GM13976 (cell line): ENCODE results near the gene ACKR4.

ENCODE experiments used
- DNase-seq: peaks from one replicate; pipeline ENCODE4 v3.0.0; 2012; ENCODE audit warnings: low spot score
- in situ Hi-C: fragments of 300-500 bp; cut with MboI; formaldehyde crosslinking; loops from one replicate; pipeline ENCODE4 v1.12.0; 2022; ENCODE audit warnings: low sequenced_read_pairs, mixed read lengths, inconsistent platforms; ENCODE audit not compliant: unreplicated experiment
- TF ChIP-seq, protein P1 (sequence below): IDR thresholded peaks from 2 replicates; pipeline ENCODE4 v1.5.1; 2012; ENCODE audit warnings: borderline replicate concordance, mild to moderate bottlenecking; ENCODE audit not compliant: insufficient read depth; ENCODE audit errors: extremely low read depth, missing control alignments, control extremely low read depth

Gene ACKR4

GRCh38 chr3:132593241-132593946 is 3.7 kb upstream of the ACKR4 start:
- TF ChIP-seq, protein P1, sequence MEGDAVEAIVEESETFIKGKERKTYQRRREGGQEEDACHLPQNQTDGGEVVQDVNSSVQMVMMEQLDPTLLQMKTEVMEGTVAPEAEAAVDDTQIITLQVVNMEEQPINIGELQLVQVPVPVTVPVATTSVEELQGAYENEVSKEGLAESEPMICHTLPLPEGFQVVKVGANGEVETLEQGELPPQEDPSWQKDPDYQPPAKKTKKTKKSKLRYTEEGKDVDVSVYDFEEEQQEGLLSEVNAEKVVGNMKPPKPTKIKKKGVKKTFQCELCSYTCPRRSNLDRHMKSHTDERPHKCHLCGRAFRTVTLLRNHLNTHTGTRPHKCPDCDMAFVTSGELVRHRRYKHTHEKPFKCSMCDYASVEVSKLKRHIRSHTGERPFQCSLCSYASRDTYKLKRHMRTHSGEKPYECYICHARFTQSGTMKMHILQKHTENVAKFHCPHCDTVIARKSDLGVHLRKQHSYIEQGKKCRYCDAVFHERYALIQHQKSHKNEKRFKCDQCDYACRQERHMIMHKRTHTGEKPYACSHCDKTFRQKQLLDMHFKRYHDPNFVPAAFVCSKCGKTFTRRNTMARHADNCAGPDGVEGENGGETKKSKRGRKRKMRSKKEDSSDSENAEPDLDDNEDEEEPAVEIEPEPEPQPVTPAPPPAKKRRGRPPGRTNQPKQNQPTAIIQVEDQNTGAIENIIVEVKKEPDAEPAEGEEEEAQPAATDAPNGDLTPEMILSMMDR = no peak
- in situ Hi-C loops = no loop called here
- no peak for DNase-seq

- TF ChIP-seq, protein P1 = no peak
- no peak for DNase-seq
- in situ Hi-C loops = no loop called here
Measured at GRCh38 chr3:132593947-132594323, 3.1 kb upstream of the ACKR4 start.

- in situ Hi-C loops = no loop called here
- no peak for DNase-seq
- TF ChIP-seq, protein P1 = no peak
Measured at GRCh38 chr3:132594498-132594897, 2.6 kb upstream of the ACKR4 start.

GRCh38 chr3:132595014-132595413 is 2.1 kb upstream of the ACKR4 start:
- TF ChIP-seq, protein P1 = no peak
- in situ Hi-C loops = no loop called here
- no peak for DNase-seq

DNA sequence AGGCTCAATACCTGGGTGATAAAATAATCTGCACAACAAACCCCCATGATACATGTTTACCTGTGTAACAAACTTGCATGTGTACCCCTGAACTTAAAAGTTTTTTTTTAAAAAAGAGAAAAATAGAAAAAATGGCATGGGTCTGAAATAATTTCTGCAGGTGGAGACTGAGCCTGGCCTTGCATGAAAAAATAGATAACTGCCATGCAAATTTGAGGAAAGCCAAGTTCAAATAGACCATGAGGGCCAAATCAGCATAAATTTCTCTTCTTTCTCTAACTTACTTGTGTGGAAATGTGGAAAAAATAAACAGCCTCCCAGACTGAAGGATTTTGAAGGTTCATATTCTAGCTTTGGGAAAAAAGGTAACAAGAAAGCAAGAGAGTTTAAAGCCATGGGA is 744 bp upstream of the ACKR4 start:
- TF ChIP-seq, protein P1 = no peak
- in situ Hi-C loops = no loop called here
- DNase-seq = no peak

DNA sequence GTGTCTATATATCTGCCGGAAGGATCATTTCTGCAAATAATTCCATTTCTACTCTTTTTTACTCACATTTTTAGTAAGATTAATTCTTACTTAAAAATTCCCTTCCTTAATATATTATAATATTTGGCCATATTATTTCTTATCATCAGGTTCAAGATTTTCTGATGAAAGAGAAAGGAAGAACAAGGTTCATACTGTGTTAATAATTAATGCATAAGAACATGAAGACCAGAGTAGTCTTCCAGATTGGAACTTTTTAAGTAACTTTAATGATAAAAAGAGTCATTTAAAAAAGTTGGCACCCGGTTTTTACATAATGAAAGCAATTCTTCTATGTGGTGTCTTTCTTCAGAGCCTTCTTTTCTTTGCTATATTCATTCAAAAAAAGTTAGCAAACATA is 590 bp downstream of the ACKR4 start:
- DNase-seq = no peak
- TF ChIP-seq, protein P1 = no peak
- in situ Hi-C loops = no loop called here
